Measurements from ENCODE around the gene PRG3. TPM values are rescaled to one million over a fixed set of nuclear protein-coding genes. Genes with fewer than 3 reads are reported as not detected.

Gene PRG3, protein sequence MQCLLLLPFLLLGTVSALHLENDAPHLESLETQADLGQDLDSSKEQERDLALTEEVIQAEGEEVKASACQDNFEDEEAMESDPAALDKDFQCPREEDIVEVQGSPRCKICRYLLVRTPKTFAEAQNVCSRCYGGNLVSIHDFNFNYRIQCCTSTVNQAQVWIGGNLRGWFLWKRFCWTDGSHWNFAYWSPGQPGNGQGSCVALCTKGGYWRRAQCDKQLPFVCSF
- not detected for total RNA-seq

GRCh38 chr11:57380975-57381374, at the start of gene PRG3:
PRG3 (minus strand) TSS chr11:57381150; CDS start chr11:57380708, 442 bp downstream.
- no peaks in the 10 kb centered on the region for H3K27me3 ChIP-seq
- TF ChIP-seq, protein P1, sequence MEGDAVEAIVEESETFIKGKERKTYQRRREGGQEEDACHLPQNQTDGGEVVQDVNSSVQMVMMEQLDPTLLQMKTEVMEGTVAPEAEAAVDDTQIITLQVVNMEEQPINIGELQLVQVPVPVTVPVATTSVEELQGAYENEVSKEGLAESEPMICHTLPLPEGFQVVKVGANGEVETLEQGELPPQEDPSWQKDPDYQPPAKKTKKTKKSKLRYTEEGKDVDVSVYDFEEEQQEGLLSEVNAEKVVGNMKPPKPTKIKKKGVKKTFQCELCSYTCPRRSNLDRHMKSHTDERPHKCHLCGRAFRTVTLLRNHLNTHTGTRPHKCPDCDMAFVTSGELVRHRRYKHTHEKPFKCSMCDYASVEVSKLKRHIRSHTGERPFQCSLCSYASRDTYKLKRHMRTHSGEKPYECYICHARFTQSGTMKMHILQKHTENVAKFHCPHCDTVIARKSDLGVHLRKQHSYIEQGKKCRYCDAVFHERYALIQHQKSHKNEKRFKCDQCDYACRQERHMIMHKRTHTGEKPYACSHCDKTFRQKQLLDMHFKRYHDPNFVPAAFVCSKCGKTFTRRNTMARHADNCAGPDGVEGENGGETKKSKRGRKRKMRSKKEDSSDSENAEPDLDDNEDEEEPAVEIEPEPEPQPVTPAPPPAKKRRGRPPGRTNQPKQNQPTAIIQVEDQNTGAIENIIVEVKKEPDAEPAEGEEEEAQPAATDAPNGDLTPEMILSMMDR (IDR thresholded peaks at IDR 0.05) = no peak
- H3K36me3 ChIP-seq = no peaks in the 10 kb centered on the region
- no peak for DNase-seq (ENCODE audit: low spot score in 2 of 2)
- no peaks in the 10 kb centered on the region for H3K4me1 ChIP-seq
- intact Hi-C loops (cut with DNase I) = no loop called here
- H3K9me3 ChIP-seq = no peaks in the 10 kb centered on the region
- H3K27ac ChIP-seq = no peak within 1 kb of the TSS
- no peak within 1 kb of the TSS for H3K4me3 ChIP-seq

DNA sequence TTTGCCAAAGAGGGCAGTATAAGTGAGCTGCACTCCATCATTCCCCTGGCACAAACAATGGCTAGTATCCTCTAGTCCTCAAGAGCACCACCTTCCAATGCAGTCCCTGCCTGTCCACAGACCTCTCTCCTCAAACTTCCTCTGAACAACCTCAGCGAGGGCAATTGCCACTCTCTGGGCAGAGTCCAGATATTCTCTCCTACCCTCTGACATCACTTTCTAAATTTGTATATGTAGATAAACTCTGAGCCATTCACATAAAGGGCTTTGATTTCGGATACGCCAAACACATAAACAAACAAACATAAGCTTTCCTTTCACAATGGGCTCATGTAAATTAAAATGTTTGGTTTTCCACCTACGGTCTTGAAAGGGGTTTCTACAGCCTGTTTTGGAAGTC, 49.0 kb upstream of the PRG3 start:
- H3K4me3 ChIP-seq = no peak overlapping the region
- no peaks in the 10 kb centered on the region for H3K36me3 ChIP-seq
- H3K27ac ChIP-seq = no peak overlapping the region
- DNase-seq (ENCODE audit: low spot score in 2 of 2) = no peak
- no peaks in the 10 kb centered on the region for H3K27me3 ChIP-seq
- TF ChIP-seq, protein P1 (IDR thresholded peaks at IDR 0.05) = no peak
- intact Hi-C loops (cut with DNase I) = loop anchor here (5.0 kb wide), 3 partner anchors 167 to 1712 kb away; partner anchors contain the start of genes FAM111A, SERPING1 and ZDHHC5
- no peaks in the 10 kb centered on the region for H3K9me3 ChIP-seq
- H3K4me1 ChIP-seq = peaks cover 23 to 32% of the 10 kb centered on the region in 2 donors

DNA sequence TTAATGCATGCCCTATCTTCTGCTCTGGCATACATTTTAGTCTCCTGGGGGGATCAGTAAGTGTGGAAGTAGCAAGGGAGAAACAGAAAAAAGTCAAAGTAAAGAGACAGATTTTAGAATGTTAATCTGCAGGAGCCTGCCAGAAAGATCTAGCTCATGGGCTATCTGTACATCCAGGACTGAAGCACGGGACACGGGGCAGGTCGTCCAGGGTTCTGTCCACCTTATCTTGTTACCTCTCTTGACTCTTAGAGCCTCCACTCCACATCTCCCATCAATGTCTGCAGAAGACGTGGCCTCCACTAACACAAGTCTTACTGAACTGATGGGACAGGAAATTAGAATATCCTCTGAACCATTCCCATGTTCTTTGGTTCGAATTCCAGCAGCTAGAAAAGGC, 47.7 kb upstream of the PRG3 start:
- H3K36me3 ChIP-seq = peaks cover 0 to 2% of the 10 kb centered on the region in 2 donors
- peak overlapping the region; percentile 97 to 98 for H3K27ac ChIP-seq
- intact Hi-C loops (cut with DNase I) = loop anchor here (5.0 kb wide), 3 partner anchors 169 to 1714 kb away; partner anchors contain the start of genes FAM111A, SERPING1 and ZDHHC5
- TF ChIP-seq, protein P1 (IDR thresholded peaks at IDR 0.05) = no peak
- H3K4me1 ChIP-seq = peaks cover 23 to 43% of the 10 kb centered on the region in 2 donors
- H3K9me3 ChIP-seq = no peaks in the 10 kb centered on the region
- H3K4me3 ChIP-seq = no peak overlapping the region
- no peak for DNase-seq (ENCODE audit: low spot score in 2 of 2)
- no peaks in the 10 kb centered on the region for H3K27me3 ChIP-seq

DNA sequence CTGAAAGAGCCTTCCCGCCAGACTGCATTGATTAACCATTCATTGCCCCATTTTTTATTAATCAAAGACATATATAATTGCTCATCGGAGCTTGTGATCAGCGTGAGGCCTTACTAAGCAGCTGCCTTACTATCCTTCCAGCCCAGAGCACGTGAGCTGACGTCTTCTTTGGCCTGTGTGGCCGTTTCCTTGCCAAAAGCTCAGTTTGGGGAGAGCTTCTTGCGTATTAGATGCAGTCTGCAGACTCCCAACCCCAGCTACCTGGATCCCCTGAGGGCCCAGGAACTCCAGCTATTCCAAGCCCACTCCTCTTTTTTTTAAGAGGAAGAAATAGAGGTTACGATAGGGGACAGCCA, 46.8 kb upstream of the PRG3 start:
- intact Hi-C loops (cut with DNase I) = loop anchor here (2.0 to 5.0 kb wide), 6 partner anchors 29 to 1715 kb away; partner anchors contain the start of genes FAM111A, SERPING1, TNKS1BP1 and ZDHHC5
- no peaks in the 10 kb centered on the region for H3K9me3 ChIP-seq
- peaks cover 23 to 43% of the 10 kb centered on the region in 2 donors for H3K4me1 ChIP-seq
- peak overlapping the region; percentile 97 to 98 for H3K27ac ChIP-seq
- H3K27me3 ChIP-seq = no peaks in the 10 kb centered on the region
- TF ChIP-seq, protein P1 (IDR thresholded peaks at IDR 0.05) = no peak
- H3K36me3 ChIP-seq = peaks cover 0 to 8% of the 10 kb centered on the region in 2 donors
- H3K4me3 ChIP-seq = peak overlapping the region; percentile 49 to 80
- peak; percentile 27 to 84 for DNase-seq (ENCODE audit: low spot score in 2 of 2)

- H3K4me3 ChIP-seq = peak within 1 kb of the TSS; percentile 49 to 80
- no peaks in the 10 kb centered on the region for H3K9me3 ChIP-seq
- intact Hi-C loops (cut with DNase I) = loop anchor here (2.0 to 5.0 kb wide), 6 partner anchors 30 to 1715 kb away; partner anchors contain the start of genes FAM111A, SERPING1, TNKS1BP1 and ZDHHC5
- H3K36me3 ChIP-seq = peaks cover 0 to 12% of the 10 kb centered on the region in 2 donors
- DNase-seq (ENCODE audit: low spot score in 2 of 2) = peak; percentile 43 to 89
- TF ChIP-seq, protein P1 (IDR thresholded peaks at IDR 0.05) = no peak
- H3K27me3 ChIP-seq = no peaks in the 10 kb centered on the region
- peak within 1 kb of the TSS; percentile 97 to 98 for H3K27ac ChIP-seq
- H3K4me1 ChIP-seq = peaks cover 23 to 43% of the 10 kb centered on the region in 2 donors
Observed at GRCh38 chr11:57426929-57427726, 46.2 kb upstream of the PRG3 start, which contains the start of gene SLC43A3. SLC43A3 (minus strand) TSS chr11:57427121; CDS start chr11:57426172, 949 bp downstream.
